GM19238 (cell line): ENCODE data around the gene JAG1.

ENCODE experiments used
- DNase-seq: peaks from one replicate; pipeline ENCODE4 v3.0.0; 2011; ENCODE audit warnings: low spot score; ENCODE audit not compliant: insufficient read length

JAG1 gene

DNA sequence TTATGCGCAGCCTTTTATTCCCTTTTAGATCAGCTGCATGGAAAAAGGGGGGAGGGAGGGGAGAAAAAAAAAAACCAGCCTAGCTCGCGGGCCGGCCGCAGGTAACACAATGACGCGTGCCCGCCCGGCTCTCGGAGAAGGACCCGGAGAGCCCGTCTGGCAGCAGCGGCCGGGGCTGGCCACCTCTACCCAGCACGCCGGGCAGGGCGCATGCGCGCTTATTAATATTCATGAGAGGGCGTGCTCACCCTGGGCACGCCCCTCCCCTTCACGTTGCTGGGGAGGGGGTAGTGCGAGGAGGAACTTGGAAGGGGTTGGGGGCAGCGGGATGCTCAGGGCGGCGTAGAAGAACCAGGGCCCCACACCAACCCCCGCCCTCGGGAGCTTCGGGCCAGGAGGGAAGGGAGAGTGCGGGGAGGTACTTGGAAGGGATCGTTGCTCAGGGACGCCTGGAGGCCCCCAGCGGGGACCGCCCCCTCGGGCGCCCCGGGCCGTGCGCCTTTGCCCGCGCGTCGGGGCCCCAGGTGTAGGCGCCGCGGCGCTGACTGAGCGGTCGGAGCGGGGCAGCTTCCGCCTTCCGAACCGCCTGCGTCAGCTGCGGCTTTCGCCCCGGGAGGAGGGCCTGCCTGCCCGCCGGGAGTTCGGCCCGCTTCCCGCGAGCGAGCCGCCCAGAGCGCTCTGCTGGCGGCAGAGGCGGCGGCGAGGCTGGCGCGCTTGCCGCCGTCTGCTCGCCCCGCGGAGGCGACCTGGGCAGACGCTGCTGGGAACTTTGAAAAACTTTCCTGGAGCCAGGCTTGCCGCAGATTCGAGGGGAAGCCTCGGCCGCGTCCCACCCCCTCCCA lies at the start of gene JAG1:
Gene JAG1 (minus strand): TSS at position 158 of the 842 bp plus-strand sequence. CDS start 469 bp downstream, outside the sequence.
- peak; percentile 88 for DNase-seq

DNA sequence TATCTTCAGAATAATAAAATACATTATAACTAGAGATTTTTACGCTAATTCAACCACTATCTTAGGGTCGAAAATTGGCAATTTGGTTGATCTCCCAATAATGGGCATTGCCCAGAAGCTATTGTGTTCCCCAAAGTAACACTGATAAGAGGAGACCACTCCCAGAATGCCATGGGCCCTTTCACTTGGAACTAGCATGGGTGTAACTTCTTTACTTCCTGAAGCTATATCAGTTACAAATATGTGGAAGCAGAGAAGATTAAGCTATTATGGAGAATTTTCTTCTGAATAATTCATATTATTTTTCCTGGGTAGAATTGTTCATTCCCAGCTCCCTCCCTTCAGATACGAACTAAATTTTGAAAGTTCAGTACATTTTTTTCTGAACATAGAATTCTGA lies 48.2 kb upstream of the JAG1 start:
- no peak for DNase-seq

DNA sequence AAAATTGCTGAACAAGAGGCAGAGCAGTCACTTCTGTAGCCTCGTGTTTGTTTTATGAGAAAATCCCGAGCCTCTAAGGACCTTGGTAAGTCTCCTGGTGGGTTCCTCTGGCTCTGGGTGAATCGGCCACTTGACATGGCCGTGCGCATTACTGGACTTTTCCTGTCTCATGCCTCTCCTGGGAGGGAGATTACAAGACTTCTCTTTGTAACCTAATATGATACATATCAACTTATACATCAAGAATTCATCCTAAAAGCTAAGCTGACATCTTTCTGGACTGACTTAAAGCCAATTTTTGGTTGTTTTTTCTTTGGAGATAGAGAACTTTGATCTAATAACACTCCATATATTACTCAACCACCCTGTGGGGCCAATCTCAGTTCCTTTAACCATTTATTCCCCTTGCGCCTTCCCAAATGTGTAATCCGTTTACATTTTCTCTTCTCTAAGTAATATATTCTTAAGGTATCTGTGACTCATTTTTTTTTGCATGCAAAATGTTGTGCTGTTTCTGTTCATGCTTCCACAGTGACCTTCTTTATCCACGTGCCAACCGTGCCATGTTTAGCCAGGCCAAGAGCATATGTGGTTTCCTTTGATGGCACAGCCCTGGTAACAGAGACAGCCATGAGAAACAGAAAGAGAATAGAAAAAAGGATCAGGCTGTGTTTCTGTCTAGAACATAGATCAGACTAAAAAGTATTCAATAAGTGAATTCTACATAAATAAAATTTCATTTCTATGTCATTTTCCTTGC lies 47.5 kb upstream of the JAG1 start:
- no peak for DNase-seq

DNA sequence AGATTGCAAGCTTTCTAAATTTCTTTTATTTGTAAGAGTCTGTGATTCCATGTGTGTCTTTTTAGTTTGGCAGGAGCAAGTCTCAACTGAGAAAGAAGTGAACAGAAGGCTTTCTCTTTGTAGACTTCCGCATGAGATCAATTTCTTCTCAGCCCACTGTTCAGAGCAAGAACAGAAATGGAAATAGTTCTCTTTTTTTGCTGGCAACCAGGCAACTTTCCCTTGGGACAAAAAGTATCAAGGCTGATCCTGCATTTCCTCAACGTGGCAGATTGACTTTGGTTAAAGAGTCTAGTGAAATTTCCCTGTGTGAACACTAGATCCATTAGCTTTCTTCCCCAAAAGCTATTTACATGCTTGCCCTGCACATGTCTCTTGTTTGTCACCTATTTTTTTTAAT lies 46.8 kb upstream of the JAG1 start:
- no peak for DNase-seq

GRCh38 chr20:10719740-10720385 lies 46.1 kb upstream of the JAG1 start:
- DNase-seq, result no peak

GRCh38 chr20:10718661-10719060 lies 44.9 kb upstream of the JAG1 start:
- DNase-seq, result no peak

DNA sequence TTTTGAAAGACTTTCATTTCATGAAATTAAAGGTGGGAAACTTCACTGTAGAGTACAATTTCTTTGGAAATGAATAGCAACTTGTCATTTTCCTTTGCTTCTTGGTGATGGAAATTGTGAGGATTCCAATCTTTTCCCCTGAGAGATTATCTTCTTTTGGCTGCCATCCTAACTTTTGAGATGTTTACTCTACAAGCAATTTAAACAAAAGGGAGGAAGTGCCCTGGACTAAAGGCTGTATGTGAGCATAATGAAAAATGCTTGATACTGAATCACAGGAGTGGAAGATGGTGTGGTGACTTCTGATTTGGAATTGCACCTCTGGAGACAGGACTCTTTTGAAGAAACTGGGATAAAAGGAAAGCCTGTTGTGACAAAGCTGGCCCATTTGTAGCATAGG lies 43.1 kb upstream of the JAG1 start:
- DNase-seq, result no peak

GRCh38 chr20:10715035-10715434 lies 41.2 kb upstream of the JAG1 start:
- no peak for DNase-seq

- no peak for DNase-seq
Observed at GRCh38 chr20:10714236-10714975, 40.6 kb upstream of the JAG1 start.

GRCh38 chr20:10713161-10713560 lies 39.4 kb upstream of the JAG1 start:
- no peak for DNase-seq

DNA sequence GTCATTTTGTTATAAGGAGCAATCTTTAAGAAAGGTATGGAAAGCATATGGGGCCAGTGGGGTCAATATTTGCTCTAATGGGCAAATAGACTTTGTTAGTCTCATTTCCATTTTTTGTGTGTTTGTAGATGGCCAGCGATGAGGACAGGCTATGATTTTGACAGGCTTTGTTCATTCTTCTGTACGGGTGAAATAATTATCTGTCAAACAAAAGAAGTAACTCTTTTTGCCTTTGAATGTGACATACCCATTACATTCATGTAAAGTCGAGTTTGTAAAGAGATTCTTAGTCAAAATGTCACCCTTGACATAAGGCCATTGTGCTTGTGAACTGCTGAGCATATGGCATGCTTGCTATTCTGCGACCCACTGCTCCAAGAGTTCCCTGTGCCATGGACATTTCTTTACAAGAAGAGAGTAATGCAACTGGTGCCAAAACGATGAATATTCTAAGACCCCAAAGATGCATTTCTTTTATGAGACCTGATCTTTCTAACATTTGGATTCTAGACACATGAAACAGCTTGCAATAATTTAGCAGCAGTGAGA lies 38.2 kb upstream of the JAG1 start:
- DNase-seq, result no peak

GRCh38 chr20:10710991-10711775 lies 37.4 kb upstream of the JAG1 start:
- DNase-seq, result no peak

DNA sequence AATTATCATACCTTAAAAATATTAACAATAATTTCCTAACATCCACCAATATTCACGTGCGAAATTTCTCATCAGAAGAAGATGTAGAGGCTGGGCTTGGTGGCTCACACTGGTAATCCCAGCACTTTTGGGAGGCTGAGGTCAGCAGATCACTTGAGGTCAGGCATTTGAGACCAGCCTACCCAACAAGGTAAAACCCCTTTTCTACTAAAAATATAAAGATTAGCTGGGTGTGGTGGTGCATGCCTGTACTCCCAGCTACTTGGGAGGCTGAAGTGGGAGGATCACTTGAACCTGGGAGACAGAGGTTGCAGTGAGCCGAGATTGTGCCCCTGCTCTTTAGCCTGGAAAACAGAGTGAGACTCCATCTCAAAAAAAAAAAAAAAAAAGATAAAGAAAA lies 36.1 kb upstream of the JAG1 start:
- DNase-seq, result no peak

DNA sequence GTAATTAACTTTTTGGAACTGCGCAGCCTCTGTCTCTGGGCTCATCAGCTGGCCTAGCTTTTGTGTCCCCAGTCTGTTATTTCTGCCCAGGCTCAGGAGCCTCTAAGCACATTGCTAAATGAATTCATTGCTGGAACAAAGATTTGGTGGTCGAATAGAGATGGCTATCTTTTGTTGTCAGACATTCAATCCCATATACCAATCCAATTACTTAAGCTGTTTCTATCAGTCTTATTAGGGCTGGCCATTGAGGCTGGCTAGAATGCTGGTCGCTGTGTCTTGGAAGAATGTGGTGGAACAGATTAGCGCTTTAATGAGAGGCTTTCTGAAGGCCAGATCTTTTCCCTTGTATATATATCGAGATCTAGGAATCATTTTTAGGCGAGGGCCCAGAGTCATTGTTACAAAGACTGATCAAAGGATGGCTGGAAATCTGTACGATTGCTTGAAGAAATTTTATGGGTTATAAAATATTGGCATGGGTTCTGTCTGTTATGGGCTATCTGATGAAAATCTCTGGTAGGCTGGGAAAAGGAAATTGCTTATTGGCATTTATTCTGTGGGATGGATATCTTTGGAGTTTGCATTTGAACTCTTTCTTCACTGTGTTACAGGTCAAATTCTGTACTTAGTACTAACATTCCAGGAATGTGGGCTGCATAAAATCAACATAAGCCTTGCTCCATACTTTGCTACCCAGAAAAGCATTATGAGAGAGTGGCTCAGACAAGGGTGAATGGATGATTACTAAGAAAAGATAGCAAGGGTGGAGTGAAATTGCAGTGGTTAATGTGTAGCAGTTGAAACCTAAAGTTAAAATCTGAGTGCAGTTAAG lies 34.8 kb upstream of the JAG1 start:
- DNase-seq, result no peak

DNA sequence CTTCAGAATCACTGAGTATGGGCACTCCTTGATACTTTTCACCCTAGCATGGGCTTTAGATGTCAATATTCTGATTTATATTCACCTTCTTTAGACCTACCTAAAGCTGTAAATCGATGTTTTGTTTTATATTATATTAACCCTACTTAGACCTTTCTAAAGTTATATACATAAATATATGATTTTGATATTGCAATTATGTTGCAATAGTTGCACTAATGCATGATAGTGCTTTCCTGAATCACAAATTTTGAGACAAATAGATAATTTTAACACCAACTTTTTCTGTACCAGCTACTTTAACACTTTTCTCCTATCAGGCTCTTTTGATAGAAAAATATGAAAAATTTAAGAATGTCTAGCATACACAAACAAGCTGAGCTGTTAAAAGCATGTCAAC lies 34.0 kb upstream of the JAG1 start:
- no peak for DNase-seq

- no peak for DNase-seq
Observed at GRCh38 chr20:10707068-10707467, 33.3 kb upstream of the JAG1 start.

DNA sequence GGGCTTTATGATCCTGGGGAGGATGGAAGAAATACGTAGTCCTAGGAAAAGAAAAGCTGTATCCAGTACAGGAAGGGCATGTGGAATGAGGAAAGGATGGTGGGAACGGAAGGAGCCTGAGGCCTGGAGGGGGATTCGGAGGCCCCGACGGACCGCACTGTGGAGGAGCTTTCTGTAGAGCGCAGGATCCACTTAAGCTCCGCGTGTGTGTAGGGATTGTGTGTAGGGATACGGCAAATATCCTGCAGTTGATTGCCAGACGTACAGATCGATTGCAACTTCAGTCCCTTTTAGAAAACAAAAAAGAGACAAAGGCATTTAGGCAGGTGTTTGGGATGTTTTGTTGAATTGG lies 32.6 kb upstream of the JAG1 start:
- no peak for DNase-seq

DNA sequence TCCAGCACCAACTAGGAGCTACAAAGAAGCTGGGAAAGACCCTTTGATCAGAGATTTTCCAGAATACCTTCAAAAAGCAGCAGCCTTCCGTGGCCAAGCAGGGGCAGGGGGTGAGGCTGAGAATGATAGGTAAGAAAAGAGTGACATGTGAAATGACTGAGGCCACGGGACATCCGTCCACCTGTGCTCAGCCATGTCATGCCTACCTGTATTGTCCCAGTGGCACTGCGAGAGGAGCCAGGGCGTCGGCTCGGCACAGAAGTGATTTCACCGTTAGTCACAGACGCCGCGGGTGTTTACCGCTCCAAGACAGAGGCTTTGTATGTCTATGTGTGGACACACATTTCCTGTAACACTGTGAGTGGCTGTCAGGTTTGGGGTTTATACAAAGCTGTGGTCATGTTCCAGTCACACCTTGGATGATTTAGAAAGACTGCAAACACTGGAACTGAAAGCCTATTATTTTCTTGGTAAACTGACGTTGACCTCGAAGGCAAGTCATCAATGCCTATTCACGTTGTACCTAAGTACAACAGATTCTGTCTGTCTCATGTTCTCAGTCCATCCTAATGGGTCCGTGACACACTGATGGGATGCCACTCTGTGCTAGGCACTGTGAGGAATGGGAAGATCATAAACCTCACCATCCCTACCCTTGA lies 32.1 kb upstream of the JAG1 start:
- DNase-seq, result no peak

GRCh38 chr20:10701607-10702006 lies 27.8 kb upstream of the JAG1 start:
- no peak for DNase-seq
